ENCODE data around the gene MUC4.
"Not testable (repeated sequence)": the region's sequence is repeated elsewhere in the genome, so short reads cannot be mapped to it uniquely, and the experiment has no call there.

Gene MUC4

DNA sequence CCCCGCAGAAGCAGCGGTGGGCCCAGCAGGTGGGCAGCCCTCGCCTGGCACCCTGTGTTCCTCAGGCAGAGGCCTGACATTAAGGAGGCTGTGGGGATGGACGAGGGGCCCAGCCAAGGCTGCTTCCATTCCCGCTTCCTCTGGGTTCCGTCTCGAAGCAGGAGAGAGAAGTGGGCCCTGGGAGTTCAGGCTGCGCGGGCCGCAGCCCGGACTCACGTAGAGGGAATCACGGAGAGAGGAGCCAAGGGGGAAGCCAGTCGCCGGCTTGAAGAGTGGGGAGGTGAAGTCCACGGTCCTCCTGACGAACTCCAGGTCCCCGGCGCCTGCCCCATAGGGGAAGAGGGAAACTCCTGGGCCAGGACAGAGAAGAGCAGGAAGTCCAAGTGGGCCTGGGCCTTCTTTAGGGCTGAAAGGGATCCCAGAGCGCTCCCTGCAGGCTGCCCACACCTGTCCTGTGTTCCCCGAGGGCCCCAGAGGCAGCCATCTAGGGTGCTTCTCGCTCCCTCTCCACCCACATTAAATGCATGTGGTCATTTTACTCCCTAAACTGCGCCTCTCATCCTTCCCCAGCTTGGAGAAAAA lies 37.7 kb downstream of the MUC4 start:
- no peak for DNase-seq

DNA sequence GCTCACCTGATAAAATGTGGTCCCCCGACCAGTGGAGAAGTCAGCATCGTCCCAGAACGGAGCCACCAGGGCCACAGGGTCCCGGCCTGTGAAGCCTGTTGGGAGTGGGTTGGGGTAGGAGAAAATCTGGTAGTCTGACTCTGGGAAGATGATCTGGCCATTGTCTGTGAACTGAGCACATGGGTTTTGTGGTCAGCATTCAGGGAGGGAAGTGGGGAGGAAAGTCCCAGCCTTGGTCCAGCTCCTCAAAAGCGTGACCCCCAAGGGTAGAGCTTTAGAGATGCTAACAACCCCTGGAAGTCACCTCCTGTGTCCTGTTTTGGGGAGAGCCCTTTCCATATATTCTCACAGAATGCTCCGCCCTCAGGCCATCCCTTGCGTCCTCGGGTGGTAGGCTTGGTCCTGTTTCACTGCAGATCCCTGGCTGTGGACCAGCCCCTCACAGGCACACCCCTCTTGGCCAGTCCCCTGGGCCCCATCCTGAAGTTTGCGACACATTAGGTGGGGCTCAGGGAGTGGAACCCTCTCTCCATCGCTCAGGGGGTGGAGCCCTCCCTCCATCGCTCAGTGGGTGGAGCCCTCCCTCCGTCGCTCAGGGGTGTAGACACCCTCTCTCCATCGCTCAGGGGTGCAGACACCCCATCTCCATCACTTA lies 40.0 kb downstream of the MUC4 start:
- DNase-seq: no peak

DNA sequence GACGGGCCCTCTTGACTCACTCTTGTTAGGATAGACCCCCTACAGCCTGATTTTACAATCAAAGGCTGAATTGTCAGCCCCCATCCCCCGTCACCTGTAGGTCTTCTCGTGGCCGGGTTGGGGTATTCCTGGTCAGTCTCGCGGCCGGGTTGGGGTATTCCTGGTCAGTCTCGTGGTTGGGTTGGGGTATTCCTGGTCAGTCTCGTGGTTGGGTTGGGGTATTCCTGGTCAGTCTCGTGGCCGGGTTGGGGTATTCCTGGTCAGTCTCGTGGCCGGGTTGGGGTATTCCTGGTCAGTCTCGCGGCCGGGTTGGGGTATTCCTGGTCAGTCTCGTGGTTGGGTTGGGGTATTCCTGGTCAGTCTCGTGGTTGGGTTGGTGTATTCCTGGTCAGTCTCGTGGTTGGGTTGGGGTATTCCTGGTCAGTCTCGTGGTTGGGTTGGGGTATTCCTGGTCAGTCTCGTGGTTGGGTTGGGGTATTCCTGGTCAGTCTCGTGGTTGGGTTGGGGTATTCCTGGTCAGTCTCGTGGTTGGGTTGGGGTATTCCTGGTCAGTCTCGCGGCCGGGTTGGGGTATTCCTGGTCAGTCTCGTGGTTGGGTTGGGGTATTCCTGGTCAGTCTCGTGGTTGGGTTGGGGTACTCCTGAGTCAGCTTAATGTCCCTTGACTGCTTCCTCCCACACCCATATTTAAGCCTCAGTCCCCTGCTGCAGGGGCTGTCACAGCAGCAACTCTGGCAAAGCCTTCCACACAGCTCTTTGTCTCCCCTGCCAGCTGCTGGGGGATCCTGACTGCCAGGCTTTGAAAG lies 40.7 kb downstream of the MUC4 start:
- not testable (repeated sequence) for DNase-seq

DNA sequence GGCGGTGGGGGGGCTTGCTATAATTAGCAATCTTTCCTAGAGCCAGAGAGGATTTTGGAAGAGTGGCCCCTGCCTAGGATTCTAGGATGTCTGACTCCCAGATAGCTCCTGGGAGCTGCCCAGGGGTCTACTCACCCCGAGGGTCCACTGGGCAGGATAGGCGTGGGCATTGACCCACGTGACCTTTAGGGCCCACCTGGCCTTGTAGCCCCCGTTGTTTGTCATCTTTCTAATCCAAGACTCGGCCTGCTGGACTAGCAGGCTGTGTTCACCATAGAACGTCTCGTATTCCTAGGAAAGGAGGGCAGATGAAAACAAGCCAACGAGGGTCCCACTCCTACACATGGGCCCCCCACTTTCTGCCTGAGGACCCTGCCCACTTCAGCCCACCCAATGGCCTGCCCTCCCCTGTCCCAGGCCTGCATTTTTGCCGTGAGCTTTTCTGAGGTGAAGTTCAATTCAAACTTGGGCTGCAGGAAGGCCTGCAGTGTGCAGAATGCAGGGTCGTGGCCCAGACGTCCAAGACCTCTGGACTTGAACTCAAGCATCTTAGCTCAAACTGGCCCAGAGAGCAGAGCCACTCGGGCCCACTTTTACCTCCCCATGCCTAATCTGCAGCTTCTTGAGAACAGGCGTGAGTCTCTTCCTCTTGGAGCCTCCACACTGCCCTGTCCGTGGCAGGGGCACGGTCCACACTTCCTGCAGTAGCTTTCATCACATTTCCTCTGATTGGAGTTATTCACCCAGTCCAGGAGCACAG lies 41.5 kb downstream of the MUC4 start:
- no peak for DNase-seq

DNA sequence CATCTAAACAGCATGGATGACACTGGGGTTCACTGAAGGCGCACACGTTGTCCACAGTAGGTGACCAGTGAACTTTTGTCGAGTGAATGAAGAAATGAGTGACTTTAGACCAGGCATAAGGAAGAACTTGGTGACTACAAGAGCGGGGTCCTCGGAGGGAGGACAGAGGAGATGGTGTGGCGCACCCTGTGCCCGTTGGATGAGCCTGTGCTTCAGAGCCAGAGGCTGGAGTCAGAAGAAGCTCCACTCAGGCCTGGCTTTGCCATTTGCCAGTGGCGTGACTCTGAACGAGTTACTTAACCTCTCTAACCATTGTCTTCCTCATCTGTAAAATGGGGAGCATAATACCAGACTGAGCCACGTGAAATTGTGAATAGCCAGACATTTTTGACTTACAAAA lies 42.2 kb downstream of the MUC4 start:
- DNase-seq: no peak

DNA sequence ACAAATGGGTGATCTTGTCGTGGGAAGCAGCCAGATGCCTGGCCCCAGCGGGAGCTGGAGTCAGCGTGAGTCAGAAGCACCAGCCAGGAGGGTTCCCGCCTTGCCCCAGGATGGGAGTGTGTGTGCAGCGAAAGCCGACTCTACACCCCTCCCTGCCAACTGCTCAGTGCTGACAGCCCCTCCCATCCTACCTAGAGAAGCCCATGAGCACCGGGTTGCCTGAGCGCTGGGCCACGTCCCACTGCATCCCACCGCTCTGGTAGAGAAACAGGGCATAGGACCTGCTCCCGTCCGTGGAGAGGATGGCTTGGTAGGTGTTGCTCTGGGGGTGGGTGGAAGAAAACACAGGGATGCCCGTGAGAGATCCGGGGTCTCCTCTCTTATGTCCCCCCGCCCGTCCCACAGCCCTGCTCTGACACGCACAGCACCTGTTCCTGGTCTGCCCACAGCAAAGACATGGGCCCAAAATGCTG lies 42.9 kb downstream of the MUC4 start:
- DNase-seq: no peak

DNA sequence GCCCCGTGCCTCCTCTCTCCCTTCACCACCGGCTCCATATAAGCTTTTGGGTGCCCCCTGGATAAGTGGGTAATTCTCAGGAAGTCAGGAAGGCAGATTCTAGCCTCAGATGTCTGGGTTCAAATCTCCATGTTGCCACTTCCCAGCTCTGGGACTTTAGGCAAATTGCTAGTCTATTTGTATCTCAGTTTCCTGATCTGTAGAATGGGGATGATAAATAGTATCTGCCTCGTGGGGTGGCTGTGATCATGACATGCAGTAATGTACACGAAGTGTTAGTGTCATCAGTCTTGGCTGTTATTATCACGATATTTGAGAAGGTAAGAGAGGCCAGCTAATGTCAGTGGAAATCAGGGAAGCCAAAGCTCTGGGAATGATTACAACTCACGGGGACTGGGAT lies 43.3 kb downstream of the MUC4 start:
- DNase-seq: no peak

DNA sequence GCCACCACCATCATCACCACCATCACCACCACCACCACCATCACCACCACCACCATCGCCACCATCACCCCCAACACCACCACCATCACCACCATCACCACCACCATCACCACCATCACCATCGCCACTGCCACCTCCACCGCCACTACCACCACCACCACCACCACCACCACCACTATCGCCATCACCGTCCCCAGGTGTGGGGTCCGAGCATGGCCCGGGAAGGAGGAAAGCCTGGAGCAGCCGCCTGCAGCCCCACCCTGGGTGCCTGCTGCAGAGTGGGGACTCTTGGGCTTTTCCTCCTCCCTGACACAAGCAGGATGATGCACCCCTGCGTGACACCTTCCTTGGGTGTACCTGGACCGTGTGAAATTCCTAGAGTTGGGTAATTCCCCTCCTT lies 43.9 kb downstream of the MUC4 start:
- DNase-seq: no peak

DNA sequence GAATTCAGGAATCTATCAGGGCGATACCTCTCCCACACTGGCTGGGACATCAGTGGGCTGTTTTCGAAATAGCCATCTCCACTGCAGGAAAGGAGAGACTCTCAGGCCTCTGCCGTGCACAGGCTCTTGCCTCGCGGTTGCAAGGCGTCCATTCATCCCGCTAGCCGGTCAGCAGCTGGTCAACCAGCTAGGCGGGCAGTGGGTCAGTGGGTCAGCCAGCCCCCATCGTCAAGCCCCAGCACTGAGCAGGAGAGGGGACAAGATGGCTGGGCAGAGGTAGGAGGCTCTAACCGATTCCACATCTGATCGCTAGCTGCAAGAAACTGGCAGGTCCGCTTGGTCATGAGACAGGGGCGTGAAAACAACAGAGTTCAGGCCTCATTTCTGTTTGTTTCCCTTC lies 45.1 kb downstream of the MUC4 start:
- no peak for DNase-seq

DNA sequence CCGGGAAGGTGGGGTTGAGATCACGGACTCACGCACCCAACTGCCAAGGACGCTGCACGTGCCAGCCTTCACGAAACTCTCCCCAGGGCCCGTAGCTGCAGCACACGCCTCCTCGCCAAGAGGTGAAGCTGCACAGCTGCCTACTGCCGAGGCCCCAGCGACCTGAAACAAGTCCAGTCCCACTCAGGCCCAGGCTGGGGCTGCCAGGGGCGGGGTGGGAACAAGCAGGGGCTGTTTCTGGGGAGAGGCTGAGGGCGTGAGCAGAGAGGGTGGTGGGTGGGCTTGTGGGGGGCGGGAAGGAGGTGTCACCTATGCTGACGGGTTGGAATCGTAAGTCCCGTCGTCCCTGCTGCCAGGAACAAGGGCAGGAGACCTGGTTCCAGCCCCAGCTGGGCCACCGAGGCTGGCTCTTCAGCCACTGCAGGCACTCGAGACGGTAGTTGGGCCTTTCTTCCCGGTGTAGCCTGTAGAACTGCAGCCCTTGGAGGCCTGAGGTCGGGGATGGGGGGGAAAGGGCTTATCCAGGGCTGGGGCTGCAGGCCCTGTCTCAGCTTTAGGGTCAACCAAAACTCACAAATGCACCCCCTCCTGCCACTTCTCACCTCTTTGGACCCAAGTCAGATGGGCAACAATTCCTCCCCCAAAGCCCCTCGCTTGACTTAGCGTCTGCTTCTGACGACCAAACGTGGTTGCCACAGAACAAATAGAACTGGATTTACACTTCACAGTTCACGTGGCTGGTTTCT lies 46.6 kb downstream of the MUC4 start:
- no peak for DNase-seq

DNA sequence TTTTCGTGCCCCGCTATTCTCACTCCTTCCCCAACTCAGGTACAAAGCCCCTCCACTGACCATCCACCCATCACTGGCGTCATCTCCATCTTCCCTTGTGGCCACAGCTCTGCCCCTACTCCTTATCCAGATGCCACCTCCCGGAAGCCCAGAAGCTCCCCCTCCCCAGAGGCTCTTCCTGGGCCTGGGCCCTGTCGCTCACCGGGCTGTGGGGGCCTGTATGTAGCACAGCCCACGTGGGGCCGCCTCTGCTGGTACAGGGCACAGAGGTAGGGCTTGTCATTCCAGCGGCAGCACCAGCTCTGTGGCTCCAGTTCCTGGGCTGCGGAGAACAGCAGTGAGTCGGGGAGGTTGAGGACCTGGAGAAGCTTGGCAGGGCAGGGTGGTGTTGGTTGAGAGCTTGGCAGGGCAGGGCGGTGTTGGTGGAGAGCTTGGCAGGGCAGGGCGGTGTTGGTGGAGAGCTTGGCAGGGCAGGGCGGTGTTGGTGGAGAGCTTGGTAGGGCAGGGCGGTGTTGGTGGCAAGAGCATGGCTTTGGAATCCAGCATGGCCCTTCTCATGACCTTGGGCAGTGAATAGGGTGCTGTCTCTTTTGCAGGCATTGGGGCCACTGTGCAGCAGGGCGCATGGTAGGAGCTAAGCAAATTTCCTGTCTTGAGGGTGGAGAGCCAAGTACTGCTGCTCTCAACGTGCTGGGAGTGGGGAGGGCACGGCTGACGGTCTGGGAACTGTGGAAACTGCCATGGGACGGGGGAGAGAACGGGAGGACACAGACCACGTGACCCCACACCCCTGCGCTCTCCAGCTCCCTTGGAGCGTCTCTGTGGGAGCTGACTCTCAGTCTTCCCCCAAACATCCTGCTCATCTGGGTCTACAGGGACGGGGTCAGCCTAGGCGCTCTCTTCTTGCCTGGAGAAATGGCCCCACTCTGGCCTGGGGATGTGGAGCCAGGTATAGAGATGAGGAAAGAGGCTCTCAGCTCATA lies 47.6 kb downstream of the MUC4 start:
- no peak for DNase-seq

DNA sequence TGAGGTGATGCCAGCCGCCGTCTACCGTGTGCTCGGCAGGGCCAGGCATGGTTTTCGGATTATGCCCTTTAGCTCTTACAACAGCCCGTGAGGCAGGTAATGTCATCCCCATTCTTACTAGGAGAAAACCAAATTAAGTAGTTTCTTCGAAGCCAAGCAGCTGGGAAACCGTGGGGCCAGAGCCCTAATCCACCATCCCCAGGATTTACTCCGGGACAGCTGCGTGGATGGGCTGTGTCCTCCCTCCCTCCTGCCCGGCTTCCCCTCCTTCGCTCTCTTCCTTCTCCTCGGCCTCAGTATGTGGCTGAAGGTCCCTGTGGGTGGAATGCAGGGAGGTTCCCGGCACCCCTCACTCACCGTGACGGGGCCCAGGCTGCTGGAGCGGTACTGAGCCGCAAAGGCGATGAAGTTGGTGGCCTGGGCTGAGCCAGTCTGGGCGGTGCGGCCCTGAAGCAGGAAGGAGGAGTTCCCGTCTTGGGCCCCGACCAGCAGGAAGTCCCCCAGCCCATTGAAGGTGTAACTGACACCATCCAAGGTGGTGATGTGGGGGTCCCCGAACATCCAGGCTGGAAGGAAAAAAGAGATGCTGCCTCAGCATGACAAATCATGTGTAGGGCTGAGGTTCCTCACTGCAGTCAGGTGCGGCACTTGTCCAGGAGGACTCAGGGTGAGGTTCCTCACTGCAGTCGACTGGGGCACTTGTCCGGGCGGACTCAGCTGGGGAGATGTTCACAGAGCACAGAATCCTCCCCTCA lies 48.5 kb downstream of the MUC4 start:
- DNase-seq: no peak

DNA sequence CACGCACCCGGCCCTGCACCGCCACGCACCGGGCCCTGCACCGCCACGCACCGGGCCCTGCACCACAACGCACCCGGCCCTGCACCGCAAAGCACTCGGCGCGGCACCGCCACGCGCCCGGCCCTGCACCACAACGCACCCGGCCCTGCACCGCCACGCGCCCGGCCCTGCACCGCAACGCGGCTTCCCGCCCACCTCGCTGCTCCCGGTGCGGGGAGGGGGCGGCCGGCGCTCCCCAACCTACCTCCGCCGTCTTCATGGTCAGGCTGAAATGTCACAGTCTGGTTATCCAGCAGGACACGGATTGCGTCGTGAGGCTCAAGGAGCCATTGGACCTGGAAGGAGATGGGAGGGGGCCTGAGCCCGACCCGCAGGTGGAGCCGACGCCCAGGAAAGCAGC lies 49.1 kb downstream of the MUC4 start:
- no peak for DNase-seq

DNA sequence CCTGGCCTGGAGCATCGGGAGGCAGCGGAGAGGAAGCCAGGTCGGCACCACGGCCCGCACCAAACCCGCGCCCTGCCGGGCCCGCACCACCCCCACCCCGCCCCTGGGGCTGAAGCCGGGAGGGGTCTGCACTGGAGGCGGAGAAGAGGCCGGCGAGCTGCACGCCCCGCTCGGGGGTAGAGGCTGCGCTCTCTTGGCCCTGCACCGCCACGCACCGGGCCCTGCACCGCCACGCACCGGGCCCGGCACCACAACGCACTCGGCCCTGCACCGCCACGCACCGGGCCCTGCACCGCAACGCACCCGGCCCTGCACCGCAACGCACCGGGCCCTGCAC lies 49.5 kb downstream of the MUC4 start:
- DNase-seq: no peak

DNA sequence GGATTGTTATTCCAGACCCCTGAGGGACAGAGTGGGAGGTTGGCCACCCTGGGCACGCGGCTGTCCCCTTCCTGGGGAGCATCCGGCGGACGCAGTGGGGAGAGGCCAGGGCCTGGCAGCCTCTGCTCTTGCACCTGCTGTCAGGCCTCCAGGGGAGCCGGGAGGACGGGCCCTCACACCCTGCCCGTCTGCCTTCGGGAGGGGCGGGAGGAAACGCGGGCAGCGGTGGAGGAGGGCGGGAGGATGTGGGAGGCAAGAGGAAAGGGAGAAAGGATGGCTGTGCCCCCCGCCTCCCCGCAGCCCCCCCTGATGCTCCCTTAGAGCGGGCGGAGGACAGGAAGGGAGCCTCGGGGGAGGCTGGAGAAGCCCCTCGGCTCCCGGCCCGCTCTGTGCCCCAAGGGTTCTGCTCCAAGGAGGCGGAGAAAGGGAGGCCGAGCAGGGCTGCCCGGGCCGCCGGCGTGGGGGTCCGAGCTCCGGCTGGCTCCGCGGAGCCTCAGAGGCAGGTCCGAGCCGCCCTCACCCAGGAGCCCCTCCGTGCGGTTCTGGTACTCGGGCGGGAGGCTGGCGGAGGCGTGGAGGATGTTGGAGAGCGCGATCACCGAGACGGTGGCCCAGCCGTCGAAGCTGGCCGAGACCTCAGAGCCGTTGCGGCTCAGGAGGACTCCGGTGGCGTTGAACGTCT lies 50.0 kb downstream of the MUC4 start:
- no peak for DNase-seq

DNA sequence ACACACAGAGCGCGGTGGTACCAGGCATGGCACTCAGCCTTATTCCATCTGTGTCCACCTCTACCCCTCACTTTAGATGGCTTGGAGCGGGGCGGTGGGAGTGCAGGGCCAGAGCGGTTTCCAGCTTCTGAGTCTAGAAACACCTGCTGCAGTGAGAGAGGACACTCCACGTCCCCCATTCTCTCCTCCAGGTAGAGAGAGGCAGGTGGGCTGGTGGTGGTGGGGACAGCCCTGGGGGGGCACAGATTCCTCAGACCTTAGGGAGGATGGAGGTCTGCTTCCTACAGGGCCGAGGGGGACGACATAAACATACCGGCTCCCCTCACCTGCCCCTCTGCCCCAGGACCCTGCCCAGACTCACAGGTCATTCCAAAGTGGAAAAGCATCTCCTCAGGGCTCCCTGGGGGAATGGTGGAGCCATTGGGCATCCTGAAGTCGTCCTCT lies 50.6 kb downstream of the MUC4 start:
- no peak for DNase-seq

DNA sequence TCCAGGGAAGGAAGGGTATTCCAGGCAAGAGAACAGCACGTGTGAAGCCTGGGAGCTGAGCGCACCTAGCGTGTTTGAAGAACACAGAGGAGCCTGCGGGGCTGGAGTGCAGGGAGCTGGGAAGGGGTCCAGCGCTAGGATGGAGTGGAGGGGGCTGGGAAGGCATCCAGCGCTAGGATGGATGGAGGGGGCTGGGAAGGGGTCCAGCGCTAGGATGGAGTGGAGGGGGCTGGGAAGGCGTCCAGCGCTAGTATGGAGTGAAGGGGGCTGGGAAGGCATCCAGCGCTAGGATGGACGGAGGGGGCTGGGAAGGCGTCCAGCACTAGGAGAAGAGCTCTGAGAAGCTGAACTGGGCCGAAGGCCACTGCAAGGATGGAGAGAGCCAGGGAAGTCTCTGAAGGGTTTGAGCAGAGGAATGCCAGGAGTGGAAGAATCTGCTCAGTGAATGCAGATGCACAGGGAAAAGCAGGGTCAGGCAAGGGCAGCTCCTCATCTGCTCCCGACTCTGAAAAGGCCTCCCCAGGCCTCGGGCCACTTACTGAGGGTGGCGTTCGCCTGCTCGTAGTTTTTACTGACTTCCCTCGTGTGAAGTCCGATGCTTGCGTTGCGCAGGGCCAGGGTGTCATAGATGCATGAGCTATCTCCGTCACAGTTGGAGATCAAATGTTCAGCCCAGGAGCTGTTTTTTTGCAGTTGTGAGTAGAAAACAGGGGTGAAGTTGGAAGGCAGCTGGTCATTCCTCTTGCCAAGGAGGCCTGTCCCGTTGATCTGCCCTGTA lies 51.2 kb downstream of the MUC4 start:
- no peak for DNase-seq

DNA sequence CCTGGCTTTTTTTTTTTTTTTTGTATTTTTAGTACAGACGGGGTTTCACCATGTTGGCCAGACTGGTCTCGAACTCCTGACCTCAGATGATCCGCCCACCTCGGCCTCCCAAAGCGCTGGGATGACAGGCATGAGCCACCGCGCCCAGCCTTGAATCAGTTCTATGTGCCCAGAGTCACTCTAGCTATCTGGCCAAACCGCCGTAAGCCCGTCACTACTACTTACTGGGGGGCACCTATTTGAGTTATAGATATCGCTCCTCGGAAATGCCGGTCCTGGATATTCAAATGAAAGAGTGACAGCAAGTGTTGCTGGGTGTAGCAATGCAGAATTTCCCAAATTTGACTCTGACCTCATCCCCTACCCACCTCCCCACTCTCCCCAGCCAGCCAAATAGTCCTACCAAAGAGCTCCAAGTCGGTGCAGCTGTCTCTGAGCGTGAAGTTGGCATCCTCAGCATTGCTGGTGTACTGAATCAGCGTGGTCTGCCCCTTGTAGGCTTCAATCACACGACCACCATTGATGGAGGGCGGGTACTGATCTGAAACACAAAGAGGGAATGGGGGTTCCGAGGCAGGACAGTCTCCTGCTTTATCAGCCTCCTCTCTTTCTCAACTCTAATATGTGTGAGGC lies 52.9 kb downstream of the MUC4 start:
- no peak for DNase-seq

DNA sequence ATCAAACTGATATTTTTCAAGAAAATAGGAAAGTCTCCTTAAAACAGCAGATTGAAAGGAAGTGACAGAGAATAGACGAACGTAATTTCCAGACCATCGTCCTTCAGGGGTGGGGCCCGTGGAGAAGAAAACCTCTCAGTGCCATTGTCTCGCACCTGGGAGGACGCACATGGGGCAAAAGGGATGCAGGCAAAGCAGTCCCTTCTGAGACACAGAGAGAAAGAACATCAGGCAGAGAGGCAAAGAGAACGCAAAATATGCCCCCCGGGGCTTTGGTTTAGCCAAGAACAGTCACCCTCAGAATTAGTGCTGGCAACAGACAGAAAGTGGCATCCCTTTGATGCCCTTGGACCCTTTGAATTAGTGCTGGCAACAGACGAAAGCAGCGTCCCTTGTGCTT lies 53.9 kb downstream of the MUC4 start:
- no peak for DNase-seq
